K562 (cell line): ENCODE measurements around the gene SLC34A1. TPM values are rescaled to one million over a fixed set of nuclear protein-coding genes. Genes with fewer than 3 reads are reported as not detected.

Source experiments
- AFF1 ChIP-seq, 2 experiments: fragments of 450-650 bp; IDR thresholded peaks; 2 replicates each; pipeline ENCODE4 v1.6.1; 2018; ENCODE audit warnings: mild to moderate bottlenecking in 2 of 2, low read depth in 1 of 2; ENCODE audit not compliant: partially characterized antibody in 2 of 2
- BACH1 ChIP-seq: fragments of 200-800 bp; sonication (Bioruptor generic); IDR thresholded peaks from 2 replicates; pipeline ENCODE4 v1.6.1; 2016; ENCODE audit warnings: missing genetic modification characterization, missing compliant biosample characterization
- BMI1 ChIP-seq: fragments of 150-350 bp; IDR thresholded peaks from 2 replicates; pipeline ENCODE4 v1.6.1; 2014; ENCODE audit warnings: low read length
- CHD1 ChIP-seq: fragments of 200-600 bp; sonication (generic); IDR thresholded peaks from one replicate; pipeline ENCODE4 v1.6.1; 2012; ENCODE audit warnings: mild to moderate bottlenecking, moderate library complexity, low read length, inconsistent platforms
- CREB5 ChIP-seq: fragments of 250-450 bp; sonication (Bioruptor Pico); IDR thresholded peaks from 2 replicates; pipeline ENCODE4 v1.5.0; 2020; ENCODE audit warnings: mild to moderate bottlenecking
- MAZ ChIP-seq, 2 experiments: fragments of 450-650 bp in 1 of 2; sonication (generic) in 1 of 2; formaldehyde crosslinking; IDR thresholded peaks in 1 of 2; conservative IDR thresholded peaks in 1 of 2; 2 replicates each; pipeline versions ENCODE4 v1.4.0 to v1.5.0; 2020; ENCODE audit warnings: mild to moderate bottlenecking in 1 of 2, missing genetic modification reagents in 1 of 2
- NFE2L1 ChIP-seq: fragments of 450-650 bp; IDR thresholded peaks from 2 replicates; pipeline ENCODE4 v1.6.1; 2016; ENCODE audit warnings: missing genetic modification characterization, low read depth, mild to moderate bottlenecking, missing compliant biosample characterization, moderate library complexity, borderline replicate concordance
- RFX7 ChIP-seq: fragments of 250-450 bp; sonication (Bioruptor Pico); IDR thresholded peaks from 2 replicates; pipeline ENCODE4 v1.5.1; 2021; ENCODE audit warnings: mild to moderate bottlenecking
- SMARCC2 ChIP-seq: fragments of 450-650 bp; IDR thresholded peaks from 2 replicates; pipeline ENCODE4 v1.6.1; 2017; ENCODE audit warnings: antibody characterized with exemption, moderate library complexity, mild to moderate bottlenecking, low read depth
- UBTF ChIP-seq, 2 experiments: IDR thresholded peaks; 2 replicates each; pipeline ENCODE4 v1.6.1; 2012; ENCODE audit warnings: improper control_type of control experiment in 2 of 2, low read depth in 2 of 2, low read length in 2 of 2, borderline replicate concordance in 1 of 2
- ZBTB17 ChIP-seq: fragments of 450-650 bp; formaldehyde crosslinking; IDR thresholded peaks from 2 replicates; pipeline ENCODE4 v1.4.0; 2020; ENCODE audit warnings: mild to moderate bottlenecking
- ZKSCAN1 ChIP-seq: fragments of 150-350 bp; IDR thresholded peaks from 2 replicates; pipeline ENCODE4 v1.6.1; 2016; ENCODE audit warnings: low read depth, low read length
- ZNF41 ChIP-seq: fragments of 250-450 bp; sonication (Bioruptor Pico); conservative IDR thresholded peaks from 2 replicates; pipeline ENCODE4 v1.4.0; 2020; ENCODE audit warnings: mild to moderate bottlenecking
- ZNF436 ChIP-seq: fragments of 250-450, 450-650 bp; sonication (Bioruptor Pico); formaldehyde crosslinking; IDR thresholded peaks from 2 replicates; pipeline ENCODE4 v1.7.0; 2020; ENCODE audit warnings: mild to moderate bottlenecking
- ZNF639 ChIP-seq, 2 experiments: fragments of 200-800 bp in 1 of 2; sonication (Bioruptor generic) in 1 of 2; sonication (generic) in 1 of 2; formaldehyde crosslinking in 1 of 2; IDR thresholded peaks in 1 of 2; conservative IDR thresholded peaks in 1 of 2; 2 replicates each; pipeline versions ENCODE4 v1.5.0 to v1.6.1; 2016 to 2020; ENCODE audit warnings: missing compliant biosample characterization in 1 of 2, missing genetic modification characterization in 1 of 2, missing genetic modification reagents in 1 of 2
- polyA plus RNA-seq, 8 experiments: library from polyadenylated mRNA; depleted of rRNA in 4 of 8; stranded (reverse) in 5 of 8; unstranded in 3 of 8; fragments of >200 nt; fragmentation: Nextera tagmentation in 2 of 8; fragmentation: Illumina TruSeq in 1 of 8; extraction: Ambion mirVana in 2 of 8; extraction: Trizol in 1 of 8; gene quantifications; 2 replicates each; pipeline versions ENCODE4 v1.2.1 to v1.2.3, GENCODE V29; 2011 to 2014; ENCODE audit warnings: inconsistent platforms in 1 of 8, missing spikeins in 1 of 8
- total RNA-seq, 7 experiments: library from RNA; depleted of rRNA in 6 of 7; stranded (reverse); fragments of >200 nt in 6 of 7; fragmentation: Illumina TruSeq in 2 of 7; extraction: Trizol in 2 of 7; gene quantifications; 2 replicates each; pipeline versions ENCODE4 v1.2.1 to v1.2.3, GENCODE V29; 2011 to 2021; ENCODE audit warnings: low replicate concordance in 1 of 7

Gene SLC34A1
- total and polyA plus RNA-seq, 9 of the 15 experiments (the other 6 are each of a cell fraction or from before 2014, with no cell fraction given) = not detected

GRCh38 chr5:177378884-177379883 lies 5.0 kb upstream of the SLC34A1 start (continued):
- TF ChIP-seq ZNF639 (CRISPR knock-in tag; conservative IDR thresholded peaks at IDR 0.05 in 1 of 2, IDR thresholded peaks at IDR 0.05 in 1 of 2) = peak in 1 of 2 experiments; percentile 87; a peak in 2 of 4 replicates
- TF ChIP-seq NFE2L1 = peak; percentile 80
- 0 out of 2 replicates have a peak, but pooled peaks have one; percentile 21 for TF ChIP-seq ZNF41
- peak; percentile 77; the same call in 1 of the 2 replicates for TF ChIP-seq ZBTB17
- TF ChIP-seq CREB5 (CRISPR knock-in tag) = peak; percentile 68; the same call in 1 of the 2 replicates
- no peak for TF ChIP-seq CHD1
- TF ChIP-seq ZNF436 = no peak
- peak; percentile 88 for TF ChIP-seq BACH1
- 0 out of 2 replicates have a peak, but pooled peaks have one; percentile 70 for TF ChIP-seq RFX7 (CRISPR knock-in tag)
- TF ChIP-seq AFF1 (IDR thresholded peaks at IDR 0.05; ENCODE audit: low read depth in 1 of 2, partially characterized antibody in 2 of 2) = peak; percentile 44 to 66
- no peak for TF ChIP-seq ZKSCAN1
- peak; percentile 58 for TF ChIP-seq SMARCC2
- peak in 1 of 2 experiments; percentile 18; a peak in 1 of 4 replicates for TF ChIP-seq MAZ (CRISPR knock-in tag; conservative IDR thresholded peaks at IDR 0.05 in 1 of 2, IDR thresholded peaks at IDR 0.05 in 1 of 2)
- TF ChIP-seq UBTF (IDR thresholded peaks at IDR 0.05; ENCODE audit: borderline replicate concordance in 1 of 2, low read depth in 2 of 2, low read length in 2 of 2) = peak in 1 of 2 experiments; percentile 62; a peak in 1 of 4 replicates
- no peak for TF ChIP-seq BMI1
